Thyroid gland (tissue), 4 donors: ENCODE measurements around the gene TEK. TPM values are rescaled to one million over a fixed set of nuclear protein-coding genes. Genes with fewer than 3 reads are reported as not detected.

Experiments
- DNase-seq, 2 donors: peaks; one replicate each; pipeline ENCODE4 v3.0.0-alpha.2; 2019
- H3K27ac ChIP-seq, 3 donors: fragments of 200-600 bp; sonication (generic); 1 replicate in 2 of 3; 2 replicates in 1 of 3; pipeline ENCODE4 v1.5.1; 2016 to 2019; ENCODE audit warnings: mild to moderate bottlenecking in 1 of 3, moderate library complexity in 1 of 3
- H3K27me3 ChIP-seq: fragments of 200-600 bp; sonication (generic); one replicate; pipeline ENCODE4 v1.5.1; 2019
- H3K36me3 ChIP-seq, 2 donors: fragments of 200-600 bp; sonication (generic); one replicate each; pipeline ENCODE4 v1.5.1; 2016 to 2019
- H3K4me1 ChIP-seq, 2 donors: fragments of 200-600 bp; sonication (generic); one replicate each; pipeline ENCODE4 v1.5.1; 2017 to 2019
- H3K4me3 ChIP-seq, 3 donors: fragments of 200-600 bp; sonication (generic); replicated peaks in 1 of 3; 1 replicate in 2 of 3; 2 replicates in 1 of 3; pipeline ENCODE4 v1.5.1; 2016; ENCODE audit warnings: mild to moderate bottlenecking in 1 of 3
- H3K9me3 ChIP-seq: fragments of 200-600 bp; sonication (generic); one replicate; pipeline ENCODE4 v1.5.1; 2017
- POLR2A ChIP-seq, 2 donors: fragments of 450-650 bp; IDR thresholded peaks; one replicate each; pipeline ENCODE4 v1.6.1; 2017; ENCODE audit warnings: antibody characterized with exemption in 2 of 2, mild to moderate bottlenecking in 2 of 2, moderate library complexity in 1 of 2
- WGBS, 2 donors: methylation state at CpG; one replicate each; pipeline ENCODE4 v1.1.5; 2017; 5-methylcytosine and 5-hydroxymethylcytosine counted together
- intact Hi-C: fragments of 100-400 bp; cut with DNase I; formaldehyde crosslinking; loops from one replicate; pipeline ENCODE4 v1.15.1; 2023
- total RNA-seq, 4 donors: library from RNA; depleted of rRNA; stranded (reverse); fragments of >200 nt; gene quantifications; one replicate each; pipeline ENCODE4 v1.2.3, GENCODE V29; 2016
- TF ChIP-seq, protein P1 (sequence below), 6 experiments: fragments of 200-600 bp in 3 of 6; fragments of 450-650 bp in 3 of 6; sonication (generic) in 3 of 6; IDR thresholded peaks; one replicate each; pipeline ENCODE4 v1.5.1; 2016 to 2019; ENCODE audit warnings: antibody characterized with exemption in 6 of 6, mild to moderate bottlenecking in 2 of 6, inconsistent platforms in 1 of 6, moderate library complexity in 1 of 6

TEK gene
- total RNA-seq, 4 donors from 2014 or later: 11.9 to 32.6 (median 15.9) TPM

DNA sequence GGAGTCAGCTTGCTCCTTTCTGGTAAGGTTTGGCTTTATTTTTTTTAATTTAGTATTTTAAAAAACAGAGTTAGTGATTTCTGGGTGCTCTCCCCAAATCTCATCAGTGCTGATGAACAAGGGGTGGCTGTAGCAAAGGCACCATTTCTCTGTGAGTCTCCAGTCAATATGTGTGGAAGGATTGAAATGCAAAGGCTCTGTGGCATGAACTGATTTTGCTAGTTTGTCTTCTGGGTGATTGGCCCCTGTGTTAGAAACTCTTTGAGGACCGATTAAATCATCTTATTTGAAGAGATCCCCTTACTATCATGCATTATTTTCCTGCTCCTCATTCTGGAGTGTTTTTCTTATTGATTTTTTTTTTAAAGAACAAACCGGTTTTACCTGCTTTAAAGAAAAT is 596 bp downstream of the TEK start:
- DNase-seq: no peak
- Histone ChIP-seq H3K27me3 (no peaks in the 10 kb centered on the region), H3K9me3 (no peaks in the 10 kb centered on the region), H3K4me1 (no peaks in the 10 kb centered on the region), H3K36me3 (no peaks in the 10 kb centered on the region), H3K4me3 (no peak overlapping the region), H3K27ac (peak overlapping the region in 1 of 3 donors; percentile 49)
- intact Hi-C loops: no loop called here
- WGBS, 2 donors: 43 to 46% methylated on average over 2 of the region's 2 CpGs
- TF ChIP-seq, protein P1, sequence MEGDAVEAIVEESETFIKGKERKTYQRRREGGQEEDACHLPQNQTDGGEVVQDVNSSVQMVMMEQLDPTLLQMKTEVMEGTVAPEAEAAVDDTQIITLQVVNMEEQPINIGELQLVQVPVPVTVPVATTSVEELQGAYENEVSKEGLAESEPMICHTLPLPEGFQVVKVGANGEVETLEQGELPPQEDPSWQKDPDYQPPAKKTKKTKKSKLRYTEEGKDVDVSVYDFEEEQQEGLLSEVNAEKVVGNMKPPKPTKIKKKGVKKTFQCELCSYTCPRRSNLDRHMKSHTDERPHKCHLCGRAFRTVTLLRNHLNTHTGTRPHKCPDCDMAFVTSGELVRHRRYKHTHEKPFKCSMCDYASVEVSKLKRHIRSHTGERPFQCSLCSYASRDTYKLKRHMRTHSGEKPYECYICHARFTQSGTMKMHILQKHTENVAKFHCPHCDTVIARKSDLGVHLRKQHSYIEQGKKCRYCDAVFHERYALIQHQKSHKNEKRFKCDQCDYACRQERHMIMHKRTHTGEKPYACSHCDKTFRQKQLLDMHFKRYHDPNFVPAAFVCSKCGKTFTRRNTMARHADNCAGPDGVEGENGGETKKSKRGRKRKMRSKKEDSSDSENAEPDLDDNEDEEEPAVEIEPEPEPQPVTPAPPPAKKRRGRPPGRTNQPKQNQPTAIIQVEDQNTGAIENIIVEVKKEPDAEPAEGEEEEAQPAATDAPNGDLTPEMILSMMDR (IDR thresholded peaks at IDR 0.05): no peak
- no peak for TF ChIP-seq POLR2A (IDR thresholded peaks at IDR 0.05)

DNA sequence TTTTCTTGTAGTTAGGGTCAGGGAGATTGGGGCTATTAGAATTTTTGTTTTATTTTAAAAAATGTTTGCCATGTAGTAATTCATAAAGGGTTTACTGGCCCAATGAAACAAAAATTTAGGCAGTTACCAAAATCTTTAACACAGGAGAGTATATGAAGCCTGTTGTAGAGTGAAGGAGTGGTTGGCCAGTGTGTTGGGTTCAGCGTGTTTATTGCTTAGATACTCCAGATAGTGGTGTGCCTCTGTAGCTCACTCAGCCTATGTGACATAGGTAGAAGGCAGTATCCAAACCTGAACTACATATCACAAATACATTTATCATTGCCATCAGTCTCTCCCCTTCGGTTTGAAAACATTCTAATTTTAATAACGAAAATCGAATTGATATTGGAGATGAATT is 1.2 kb downstream of the TEK start:
- no peak for DNase-seq
- peak overlapping the region in 1 of 3 donors; percentile 9 for H3K27ac ChIP-seq
- no peaks in the 10 kb centered on the region for H3K36me3 ChIP-seq
- no peak overlapping the region for H3K4me3 ChIP-seq
- H3K4me1 ChIP-seq: no peaks in the 10 kb centered on the region
- no peaks in the 10 kb centered on the region for H3K9me3 ChIP-seq
- no peaks in the 10 kb centered on the region for H3K27me3 ChIP-seq
- TF ChIP-seq, protein P1 (IDR thresholded peaks at IDR 0.05): no peak
- no peak for TF ChIP-seq POLR2A (IDR thresholded peaks at IDR 0.05)
- intact Hi-C loops: no loop called here
- 58 to 65% methylated on average over 4 of the region's 4 CpGs for WGBS, 2 donors

DNA sequence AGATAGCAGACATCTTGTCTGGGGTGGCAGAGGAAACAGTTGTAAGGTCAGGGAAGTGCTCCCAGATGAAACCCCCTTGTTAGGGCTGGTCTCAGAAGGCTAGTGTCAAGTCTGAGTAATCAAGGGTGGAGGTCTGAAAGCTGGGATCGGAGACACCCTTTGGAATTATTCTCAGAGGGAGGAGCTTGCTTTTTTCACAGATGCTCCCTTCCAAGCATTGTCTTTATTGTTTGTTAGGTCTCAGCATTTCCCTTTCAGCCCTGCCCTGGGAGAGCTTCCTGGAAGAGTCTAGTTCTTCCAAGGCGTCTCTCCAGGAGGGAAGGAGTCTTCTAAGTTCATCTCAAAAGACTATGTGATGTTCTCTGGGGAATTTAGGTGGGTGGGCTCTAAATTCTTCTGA is 3.2 kb downstream of the TEK start:
- no peak for DNase-seq
- Histone ChIP-seq H3K4me1 (peaks cover 0 to 2% of the 10 kb centered on the region in 2 donors), H3K36me3 (no peaks in the 10 kb centered on the region), H3K9me3 (no peaks in the 10 kb centered on the region), H3K27me3 (no peaks in the 10 kb centered on the region), H3K27ac (peak overlapping the region in 2 of 3 donors; percentile 15 to 27), H3K4me3 (no peak overlapping the region)
- 81 to 92% methylated on average over 2 of the region's 2 CpGs for WGBS, 2 donors
- peak in 1 of 2 donors; percentile 6 for TF ChIP-seq POLR2A (IDR thresholded peaks at IDR 0.05)
- TF ChIP-seq, protein P1 (IDR thresholded peaks at IDR 0.05): no peak
- intact Hi-C loops: no loop called here

DNA sequence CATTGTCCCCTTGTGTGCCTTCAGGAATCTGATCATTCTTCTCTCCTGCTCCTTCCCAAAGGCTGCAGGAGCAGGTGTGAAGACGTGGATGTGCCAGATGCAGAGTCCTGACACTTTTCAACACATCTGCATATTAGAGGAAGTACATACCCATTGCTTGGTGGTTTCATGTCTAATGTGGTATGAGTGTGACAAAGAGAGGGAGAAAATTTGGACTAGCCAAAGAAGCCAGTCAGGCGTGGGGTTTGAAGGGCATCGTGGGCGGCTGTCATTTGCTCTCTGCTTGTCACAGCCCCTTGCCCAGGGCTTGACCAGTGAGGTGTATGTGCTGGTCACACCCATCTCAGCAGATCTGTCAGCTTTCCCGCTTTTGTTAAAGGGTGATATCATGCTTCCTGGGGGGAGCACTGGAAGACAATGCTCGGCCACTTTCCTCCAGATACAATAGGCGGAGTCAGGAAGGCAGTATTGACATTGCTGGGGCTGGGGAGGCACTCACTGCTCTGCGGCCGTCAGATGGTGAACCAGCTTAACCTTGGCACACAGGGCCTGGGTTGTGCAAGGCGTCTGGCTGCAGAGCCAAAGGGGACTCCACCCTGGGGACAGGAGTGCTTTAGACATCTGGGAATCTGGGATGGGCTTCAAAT is 8.6 kb downstream of the TEK start:
- intact Hi-C loops: no loop called here
- DNase-seq: peak; percentile 74 to 75
- Histone ChIP-seq H3K9me3 (no peaks in the 10 kb centered on the region), H3K4me1 (peaks cover 5 to 17% of the 10 kb centered on the region in 2 donors), H3K4me3 (no peak overlapping the region), H3K36me3 (no peaks in the 10 kb centered on the region), H3K27ac (peak overlapping the region in 2 of 3 donors; percentile 41 to 55), H3K27me3 (no peaks in the 10 kb centered on the region)
- 12 to 37% methylated on average over 7 to 10 of the region's 10 CpGs for WGBS, 2 donors
- no peak for TF ChIP-seq POLR2A (IDR thresholded peaks at IDR 0.05)
- TF ChIP-seq, protein P1 (IDR thresholded peaks at IDR 0.05): no peak

DNA sequence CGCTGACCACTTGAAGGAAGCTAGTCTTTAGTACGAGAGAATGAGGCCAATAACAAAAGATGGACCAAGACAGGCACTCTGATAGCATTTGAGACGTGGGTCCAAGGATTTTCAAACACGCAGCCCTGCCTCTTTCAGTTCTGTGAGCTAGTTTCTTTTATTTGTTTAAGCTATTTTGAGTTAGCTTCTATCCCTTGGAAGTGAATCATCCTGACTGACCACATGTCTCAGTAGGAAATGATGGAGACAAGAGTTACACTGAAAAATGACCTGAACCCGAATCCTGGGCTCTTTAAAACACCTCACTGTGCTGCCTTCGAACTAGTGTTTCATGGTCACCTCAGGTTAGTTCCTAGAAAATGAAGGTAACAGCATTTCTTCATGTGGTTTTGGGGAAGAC is 9.9 kb downstream of the TEK start:
- 94 to 95% methylated on average over 6 of the region's 6 CpGs for WGBS, 2 donors
- DNase-seq: no peak
- Histone ChIP-seq H3K27ac (peak overlapping the region in 1 of 3 donors; percentile 36), H3K27me3 (no peaks in the 10 kb centered on the region), H3K9me3 (no peaks in the 10 kb centered on the region), H3K4me3 (no peak overlapping the region), H3K4me1 (peaks cover 5 to 17% of the 10 kb centered on the region in 2 donors), H3K36me3 (no peaks in the 10 kb centered on the region)
- no peak for TF ChIP-seq POLR2A (IDR thresholded peaks at IDR 0.05)
- TF ChIP-seq, protein P1 (IDR thresholded peaks at IDR 0.05): no peak
- intact Hi-C loops: no loop called here
